PC-3 (cell line): ENCODE data around the gene SYNE1. TPM values are rescaled to one million over a fixed set of nuclear protein-coding genes. Genes with fewer than 3 reads are reported as not detected.

Experiments used
- ATAC-seq: fragments of 200-7000 bp; cut with Tn5 transposase; 2 replicates; pipeline ENCODE4 v1.9.1; 2020; ENCODE audit warnings: mild to moderate bottlenecking, moderate library complexity
- BruUV-seq: library from RNA; stranded (reverse); fragments of 400-500 nt; replicated peaks from 2 replicates; lab custom pipeline; 2021; lab: Mats Ljungman, UMichigan
- CTCF ChIA-PET: fragments of 300-600 bp; sonication (Branson Sonifier 250); formaldehyde crosslinking; loops from one replicate; lab custom pipeline; 2022; ENCODE audit warnings: antibody characterized with exemption; lab: Charles Lee
- POLR2A ChIA-PET: fragments of 300-600 bp; sonication (Branson Sonifier 250); formaldehyde crosslinking; loops from one replicate; lab custom pipeline; 2022; ENCODE audit warnings: antibody characterized with exemption; ENCODE audit not compliant: unreplicated experiment; lab: Charles Lee
- DNase-seq: peaks from one replicate; pipeline ENCODE4 v3.0.0-alpha.2; 2015
- H2AFZ ChIP-seq: fragments of 300-600 bp; sonication (generic); 2 replicates; pipeline ENCODE4 v1.6.0; 2016; ENCODE audit warnings: antibody characterized with exemption, low read length
- H3F3A ChIP-seq: fragments of 300-600 bp; sonication (generic); one replicate; pipeline ENCODE4 v1.6.0; 2017; ENCODE audit warnings: antibody characterized with exemption, low read length, control low read depth, mild to moderate bottlenecking; ENCODE audit not compliant: unreplicated experiment
- H3K27ac ChIP-seq: fragments of 300-600 bp; sonication (generic); 2 replicates; pipeline ENCODE4 v1.5.1; 2016; ENCODE audit warnings: mild to moderate bottlenecking, low read length
- H3K27me3 ChIP-seq: fragments of 300-600 bp; sonication (generic); 2 replicates; pipeline ENCODE4 v1.6.1; 2016; ENCODE audit warnings: low read length, mixed read lengths
- H3K36me3 ChIP-seq: fragments of 300-600 bp; sonication (generic); 2 replicates; pipeline ENCODE4 v1.6.1; 2016; ENCODE audit warnings: low read depth, mixed run types, low read length, mixed read lengths
- H3K4me1 ChIP-seq: fragments of 300-600 bp; sonication (generic); 2 replicates; pipeline ENCODE4 v1.5.1; 2016; ENCODE audit warnings: low read length; ENCODE audit not compliant: insufficient read depth
- H3K4me2 ChIP-seq: fragments of 300-600 bp; sonication (generic); 2 replicates; pipeline ENCODE4 v1.6.0; 2016; ENCODE audit warnings: low read length
- H3K4me3 ChIP-seq: fragments of 300-600 bp; sonication (generic); 2 replicates; pipeline ENCODE4 v1.5.1; 2016; ENCODE audit warnings: mild to moderate bottlenecking, low read length, mixed read lengths
- H3K79me2 ChIP-seq: fragments of 300-600 bp; sonication (generic); 2 replicates; pipeline ENCODE4 v1.6.1; 2017; ENCODE audit warnings: low read length, mixed read lengths
- H3K9ac ChIP-seq: fragments of 300-600 bp; sonication (generic); 2 replicates; pipeline ENCODE4 v1.6.0; 2016; ENCODE audit warnings: mild to moderate bottlenecking, low read length
- H3K9me2 ChIP-seq: fragments of 300-600 bp; sonication (generic); replicated peaks from 2 replicates; pipeline ENCODE4 v1.6.1; 2016; ENCODE audit warnings: mixed run types, low read length, mixed read lengths
- H3K9me3 ChIP-seq: fragments of 300-600 bp; sonication (generic); 2 replicates; pipeline ENCODE4 v1.6.1; 2016; ENCODE audit warnings: low read length, mixed read lengths
- H4K20me1 ChIP-seq: fragments of 300-600 bp; sonication (generic); 2 replicates; pipeline ENCODE4 v1.6.1; 2016; ENCODE audit warnings: low read length, mixed read lengths
- EZH2 ChIP-seq: fragments of 300-600 bp; sonication (generic); IDR thresholded peaks from one replicate; pipeline ENCODE4 v1.6.1; 2017; ENCODE audit warnings: antibody characterized with exemption, mild to moderate bottlenecking, low read length; ENCODE audit not compliant: unreplicated experiment
- EZH2phosphoT487 ChIP-seq: fragments of 300-600 bp; sonication (generic); IDR thresholded peaks from 2 replicates; pipeline ENCODE4 v1.6.1; 2018; ENCODE audit warnings: mild to moderate bottlenecking, antibody characterized with exemption, low read length, borderline replicate concordance
- intact Hi-C: fragments of 100-400 bp; cut with micrococcal nuclease; formaldehyde crosslinking; loops from 2 replicates; pipeline ENCODE4 v1.9.0; 2023
- total RNA-seq: library from RNA; depleted of rRNA; stranded (reverse); fragments of >200 nt; gene quantifications from 2 replicates; pipeline ENCODE4 v1.2.3, GENCODE V29; 2014
- TF ChIP-seq, protein P1 (sequence below): fragments of 300-600 bp; sonication (generic); conservative IDR thresholded peaks from 2 replicates; pipeline ENCODE4 v1.5.1; 2017; ENCODE audit warnings: antibody characterized with exemption, low read depth, mild to moderate bottlenecking, low read length

The SYNE1 gene
- total RNA-seq, 1 experiment from 2014 or later: 16.7 TPM

DNA sequence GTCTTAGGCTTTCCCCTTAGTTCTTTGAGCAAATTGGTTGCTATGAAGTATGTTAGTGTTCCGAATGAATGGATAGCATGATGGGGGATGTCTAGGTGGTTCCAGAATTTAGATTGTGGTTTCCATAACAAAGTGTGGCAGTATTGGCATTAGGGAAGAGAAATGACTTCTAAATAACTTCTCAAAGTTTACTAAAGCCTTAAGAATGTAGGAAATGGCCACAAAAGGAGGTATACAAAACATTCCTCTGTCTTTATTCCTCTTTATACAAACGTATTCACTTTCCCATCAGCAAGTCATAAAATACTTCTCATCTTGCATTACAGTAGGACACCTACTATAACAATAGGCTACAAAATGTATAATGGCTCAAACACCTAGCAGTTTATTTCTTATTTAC lies 550.1 kb downstream of the SYNE1 start:
- H3K9ac ChIP-seq: no peak overlapping the region
- peaks cover 50% of the 10 kb centered on the region for H3K4me1 ChIP-seq
- DNase-seq: peak; percentile 49
- POLR2A ChIA-PET: no interaction called here
- CTCF ChIA-PET: no interaction called here
- H3K27ac ChIP-seq: peak overlapping the region; percentile 61
- intact Hi-C loops: no loop called here
- no peaks in the 10 kb centered on the region for H3K9me2 ChIP-seq
- H3K4me2 ChIP-seq: no peak overlapping the region; the same call in 1 of the 2 replicates
- H3K36me3 ChIP-seq: no peaks in the 10 kb centered on the region
- H3K4me3 ChIP-seq: no peak overlapping the region
- H3K79me2 ChIP-seq: no peaks in the 10 kb centered on the region
- no peaks in the 10 kb centered on the region for H3F3A ChIP-seq
- no peak; the same call in 1 of the 2 replicates for ATAC-seq
- no peaks in the 10 kb centered on the region for H4K20me1 ChIP-seq
- BruUV-seq: no TSS peak
- no peak overlapping the region for H2AFZ ChIP-seq
- H3K9me3 ChIP-seq: no peaks in the 10 kb centered on the region
- no peak for TF ChIP-seq EZH2phosphoT487
- TF ChIP-seq, protein P1, sequence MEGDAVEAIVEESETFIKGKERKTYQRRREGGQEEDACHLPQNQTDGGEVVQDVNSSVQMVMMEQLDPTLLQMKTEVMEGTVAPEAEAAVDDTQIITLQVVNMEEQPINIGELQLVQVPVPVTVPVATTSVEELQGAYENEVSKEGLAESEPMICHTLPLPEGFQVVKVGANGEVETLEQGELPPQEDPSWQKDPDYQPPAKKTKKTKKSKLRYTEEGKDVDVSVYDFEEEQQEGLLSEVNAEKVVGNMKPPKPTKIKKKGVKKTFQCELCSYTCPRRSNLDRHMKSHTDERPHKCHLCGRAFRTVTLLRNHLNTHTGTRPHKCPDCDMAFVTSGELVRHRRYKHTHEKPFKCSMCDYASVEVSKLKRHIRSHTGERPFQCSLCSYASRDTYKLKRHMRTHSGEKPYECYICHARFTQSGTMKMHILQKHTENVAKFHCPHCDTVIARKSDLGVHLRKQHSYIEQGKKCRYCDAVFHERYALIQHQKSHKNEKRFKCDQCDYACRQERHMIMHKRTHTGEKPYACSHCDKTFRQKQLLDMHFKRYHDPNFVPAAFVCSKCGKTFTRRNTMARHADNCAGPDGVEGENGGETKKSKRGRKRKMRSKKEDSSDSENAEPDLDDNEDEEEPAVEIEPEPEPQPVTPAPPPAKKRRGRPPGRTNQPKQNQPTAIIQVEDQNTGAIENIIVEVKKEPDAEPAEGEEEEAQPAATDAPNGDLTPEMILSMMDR: no peak
- TF ChIP-seq EZH2: no peak
- no peaks in the 10 kb centered on the region for H3K27me3 ChIP-seq

DNA sequence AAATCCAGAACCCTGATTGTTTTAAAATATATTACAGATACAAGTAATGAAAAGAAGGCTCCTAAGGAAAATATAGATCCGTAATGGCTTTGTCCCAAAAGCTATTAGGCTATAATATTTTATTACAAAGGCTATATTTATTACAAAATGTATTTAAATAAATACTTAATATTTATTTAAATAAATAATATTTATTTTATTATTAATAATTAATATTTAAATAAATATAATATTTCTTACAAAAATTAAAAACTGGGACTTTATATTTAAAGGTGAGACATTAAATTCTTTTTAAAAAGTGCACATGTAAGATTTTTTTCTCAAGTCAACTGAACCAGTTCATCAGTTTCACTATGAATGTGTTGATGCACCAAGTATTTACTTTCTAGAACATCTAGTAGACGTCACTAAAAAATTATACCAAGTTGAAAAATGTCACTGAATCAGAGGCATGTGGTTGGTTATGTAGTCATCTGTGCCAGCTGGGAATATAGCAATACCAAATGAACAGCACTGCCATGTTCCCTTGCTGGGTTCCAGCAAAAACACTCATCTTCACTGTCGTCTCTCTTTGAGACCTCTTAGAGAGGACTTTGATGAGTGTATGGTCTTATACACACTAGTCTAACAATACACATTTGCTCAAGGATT lies 550.8 kb downstream of the SYNE1 start:
- Histone ChIP-seq H3K9me2 (no peaks in the 10 kb centered on the region), H3K27ac (peak overlapping the region; percentile 61), H2AFZ (no peak overlapping the region), H3K9ac (no peak overlapping the region), H4K20me1 (no peaks in the 10 kb centered on the region), H3K27me3 (no peaks in the 10 kb centered on the region), H3K79me2 (no peaks in the 10 kb centered on the region), H3K4me1 (peaks cover 43% of the 10 kb centered on the region), H3K4me2 (no peak overlapping the region), H3K4me3 (no peak overlapping the region), H3K36me3 (no peaks in the 10 kb centered on the region), H3K9me3 (no peaks in the 10 kb centered on the region), H3F3A (no peaks in the 10 kb centered on the region)
- BruUV-seq: no TSS peak
- DNase-seq: no peak
- POLR2A ChIA-PET: no interaction called here
- TF ChIP-seq, protein P1: no peak
- TF ChIP-seq EZH2phosphoT487: no peak
- TF ChIP-seq EZH2: no peak
- ATAC-seq: no peak
- CTCF ChIA-PET: no interaction called here
- intact Hi-C loops: no loop called here

DNA sequence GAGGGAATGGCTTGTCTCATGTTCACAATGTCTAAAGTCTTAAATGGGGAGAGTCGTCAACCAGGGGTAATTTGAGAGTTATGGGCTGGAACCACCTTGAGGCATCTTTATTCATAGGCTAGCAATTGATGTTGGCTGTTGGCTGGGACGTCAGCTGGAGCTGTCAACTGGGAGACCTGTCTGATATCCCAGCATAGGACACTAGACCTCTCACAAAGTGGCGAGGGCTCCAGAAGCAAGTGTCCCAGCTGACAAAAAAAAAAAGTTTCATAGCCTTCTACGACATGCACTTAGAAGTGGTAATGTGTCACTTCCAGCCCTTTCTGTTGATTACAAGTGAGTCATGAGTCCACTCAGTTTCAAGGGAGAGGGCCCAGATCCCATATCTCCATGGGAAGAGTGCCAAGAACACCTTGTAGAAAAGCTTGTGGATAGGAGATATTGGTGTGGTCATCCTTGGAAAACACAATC lies 551.7 kb downstream of the SYNE1 start:
- H3K4me2 ChIP-seq: no peak overlapping the region
- no peaks in the 10 kb centered on the region for H4K20me1 ChIP-seq
- no peaks in the 10 kb centered on the region for H3K9me3 ChIP-seq
- no peaks in the 10 kb centered on the region for H3K9me2 ChIP-seq
- ChIA-PET POLR2A (no interaction called here), CTCF (no interaction called here)
- TF ChIP-seq EZH2 (no peak), EZH2phosphoT487 (no peak)
- TF ChIP-seq, protein P1: no peak
- no peaks in the 10 kb centered on the region for H3K79me2 ChIP-seq
- DNase-seq: peak; percentile 83
- H3K27me3 ChIP-seq: no peaks in the 10 kb centered on the region
- H3K36me3 ChIP-seq: no peaks in the 10 kb centered on the region
- peak overlapping the region; percentile 11; the same call in 1 of the 2 replicates for H3K27ac ChIP-seq
- peaks cover 34% of the 10 kb centered on the region for H3K4me1 ChIP-seq
- H3K4me3 ChIP-seq: no peak overlapping the region
- ATAC-seq: peak; percentile 69
- no peaks in the 10 kb centered on the region for H3F3A ChIP-seq
- intact Hi-C loops: no loop called here
- H3K9ac ChIP-seq: no peak overlapping the region
- no TSS peak for BruUV-seq
- no peak overlapping the region for H2AFZ ChIP-seq
